Daoy (cell line): ENCODE results near the gene DHX15. TPM values are rescaled to one million over a fixed set of nuclear protein-coding genes. Genes with fewer than 3 reads are reported as not detected.

Source experiments
- DNase-seq: peaks from one replicate; pipeline ENCODE4 v3.0.0-alpha.2; 2015; ENCODE audit warnings: low read depth
- total RNA-seq: library from RNA; depleted of rRNA; stranded (reverse); fragments of >200 nt; shearing (Covaris generic); gene quantifications from 2 replicates; pipeline ENCODE4 v1.2.3, GENCODE V29; 2014

DHX15 gene
- total RNA-seq, 1 experiment from 2014 or later, result 174 TPM

GRCh38 chr4:24583451-24584210 is 723 bp downstream of the DHX15 start:
- DNase-seq, result peak; percentile 70

DNA sequence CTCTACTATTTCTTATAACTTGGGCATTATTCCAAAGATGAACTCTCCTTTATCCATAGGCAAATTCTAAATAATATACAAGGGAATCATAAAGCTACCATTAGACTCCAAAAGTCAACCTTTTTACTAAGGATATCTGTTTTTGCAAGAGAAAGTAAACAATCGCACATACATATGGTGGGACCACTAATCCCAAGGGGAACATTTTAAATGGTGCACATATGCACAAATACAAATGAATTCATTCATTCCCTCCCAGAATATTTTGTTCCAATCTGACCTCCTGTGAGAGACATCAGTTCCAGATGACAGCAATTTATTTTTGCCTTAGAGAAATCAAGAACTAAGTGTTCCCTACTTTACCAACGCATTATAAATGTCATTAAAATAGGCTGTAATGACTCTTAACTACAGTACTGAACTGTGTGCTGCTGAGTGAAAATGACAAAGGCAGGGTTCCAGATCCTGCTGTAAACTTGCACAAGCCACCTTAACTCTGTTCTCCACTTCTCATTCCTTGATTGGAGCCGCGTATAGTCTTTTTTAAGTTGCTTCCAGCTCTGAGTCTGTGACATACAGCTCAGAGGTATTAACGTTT is 2.0 kb downstream of the DHX15 start:
- no peak for DNase-seq

GRCh38 chr4:24578364-24578763 is 6.0 kb downstream of the DHX15 start:
- DNase-seq, result no peak

GRCh38 chr4:24576276-24576675 is 8.1 kb downstream of the DHX15 start:
- no peak for DNase-seq

- no peak for DNase-seq
These were observed 10.1 kb downstream of the DHX15 start for GRCh38 chr4:24574236-24574635.

DNA sequence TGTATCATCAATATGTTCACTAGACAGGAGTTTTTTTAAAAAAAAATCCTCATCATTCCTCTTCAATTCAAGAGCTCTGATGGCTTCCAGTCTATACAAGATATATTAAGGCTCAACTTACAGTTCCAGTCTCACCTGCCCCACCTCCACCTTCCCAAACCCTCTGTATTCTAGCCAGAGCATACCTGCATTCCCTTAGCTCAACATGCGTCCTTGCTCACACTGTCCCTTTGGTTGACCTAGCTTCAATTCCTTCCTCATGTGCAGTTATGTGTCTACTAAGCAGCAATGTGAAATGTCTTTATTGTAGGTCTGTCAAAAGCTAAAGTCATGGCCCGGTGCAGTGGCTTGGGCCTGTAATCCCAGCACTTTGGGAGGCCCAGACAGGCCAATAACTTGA is 10.8 kb downstream of the DHX15 start:
- DNase-seq, result no peak

DNA sequence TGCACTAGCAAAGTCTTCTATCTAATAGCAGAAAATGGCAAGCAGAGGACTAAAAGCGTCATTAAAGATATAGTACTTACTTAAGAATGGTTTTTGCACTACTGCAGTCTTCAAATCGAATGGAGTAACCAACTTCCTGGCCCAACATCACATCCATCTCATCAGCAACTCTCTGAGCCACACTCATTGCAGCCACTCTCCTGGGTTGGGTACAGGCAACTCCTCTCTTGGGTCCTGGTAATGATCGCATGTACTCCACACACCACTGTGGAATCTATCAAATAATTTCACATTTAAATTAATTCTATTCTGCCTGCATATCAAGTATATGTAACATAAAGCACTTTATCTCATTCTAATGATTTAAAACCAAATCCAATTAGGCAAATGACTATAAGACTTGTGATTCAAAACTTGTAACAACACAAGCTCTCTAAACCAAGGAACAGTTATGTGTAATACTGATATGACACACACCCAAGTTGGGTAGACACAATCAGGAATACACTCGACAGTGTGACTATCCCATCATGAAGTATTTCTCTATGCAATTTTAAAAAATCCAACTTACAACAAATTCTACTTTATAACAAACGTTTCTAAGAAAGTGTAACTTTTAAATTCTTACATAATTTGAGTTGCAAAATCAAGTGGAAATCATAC is 13.6 kb downstream of the DHX15 start:
- DNase-seq, result no peak

DNA sequence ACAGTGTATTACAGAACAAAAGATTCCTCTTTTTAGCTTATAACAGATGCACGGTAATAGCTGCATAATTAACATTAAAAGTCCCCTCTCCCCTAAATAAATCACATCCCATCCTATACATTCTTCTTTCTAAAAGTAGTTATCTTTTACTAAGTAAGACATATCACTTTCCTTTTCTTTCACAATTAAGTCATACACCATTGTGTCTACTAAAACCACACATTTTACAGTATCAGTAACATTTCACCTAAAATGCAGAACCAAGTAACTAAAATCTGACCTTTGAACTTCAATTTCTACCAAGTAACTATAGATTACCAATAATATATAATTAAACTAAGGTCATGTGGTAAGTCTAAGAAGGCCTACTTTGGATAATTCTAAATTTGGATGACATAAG is 14.2 kb downstream of the DHX15 start:
- no peak for DNase-seq

GRCh38 chr4:24569662-24570061 is 14.7 kb downstream of the DHX15 start:
- DNase-seq, result no peak

DNA sequence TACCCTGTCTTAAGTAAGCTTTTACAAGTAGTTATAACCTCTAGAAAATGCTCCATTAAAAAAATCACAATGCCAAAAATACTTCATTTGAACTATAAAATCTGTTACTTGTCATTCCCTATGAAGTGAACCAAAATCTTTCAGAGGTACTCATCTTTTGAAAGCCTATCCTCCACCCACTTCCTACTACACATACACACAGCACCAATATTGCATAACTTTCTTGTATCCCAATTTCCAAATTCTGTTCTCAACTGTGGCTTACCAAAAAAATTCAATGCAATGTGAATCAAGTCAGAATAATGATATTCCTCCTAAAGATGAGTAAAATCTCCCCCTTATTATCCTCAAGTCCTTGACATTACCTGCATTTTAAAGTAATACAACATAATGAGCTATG is 15.9 kb downstream of the DHX15 start:
- no peak for DNase-seq

DNA sequence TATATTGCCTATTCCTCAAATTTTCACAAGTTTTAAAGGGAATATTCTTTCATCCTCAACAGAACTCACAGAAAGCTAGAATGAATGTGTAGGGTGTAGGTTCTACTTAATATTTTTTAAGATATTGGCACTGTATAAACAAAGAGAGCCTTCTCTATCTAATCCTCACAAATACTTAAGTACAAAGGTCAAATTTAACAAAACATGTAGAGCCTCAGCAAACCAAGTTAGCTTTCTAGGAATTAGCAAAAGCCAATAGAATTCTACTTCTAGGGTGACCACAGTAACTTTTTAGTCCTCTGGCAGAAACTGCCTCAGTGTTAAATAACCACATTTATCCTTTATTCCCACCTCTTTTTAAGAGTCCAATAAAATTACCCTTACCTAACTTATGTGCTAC is 19.3 kb downstream of the DHX15 start:
- DNase-seq, result no peak

GRCh38 chr4:24564488-24564887 is 19.9 kb downstream of the DHX15 start:
- no peak for DNase-seq

DNA sequence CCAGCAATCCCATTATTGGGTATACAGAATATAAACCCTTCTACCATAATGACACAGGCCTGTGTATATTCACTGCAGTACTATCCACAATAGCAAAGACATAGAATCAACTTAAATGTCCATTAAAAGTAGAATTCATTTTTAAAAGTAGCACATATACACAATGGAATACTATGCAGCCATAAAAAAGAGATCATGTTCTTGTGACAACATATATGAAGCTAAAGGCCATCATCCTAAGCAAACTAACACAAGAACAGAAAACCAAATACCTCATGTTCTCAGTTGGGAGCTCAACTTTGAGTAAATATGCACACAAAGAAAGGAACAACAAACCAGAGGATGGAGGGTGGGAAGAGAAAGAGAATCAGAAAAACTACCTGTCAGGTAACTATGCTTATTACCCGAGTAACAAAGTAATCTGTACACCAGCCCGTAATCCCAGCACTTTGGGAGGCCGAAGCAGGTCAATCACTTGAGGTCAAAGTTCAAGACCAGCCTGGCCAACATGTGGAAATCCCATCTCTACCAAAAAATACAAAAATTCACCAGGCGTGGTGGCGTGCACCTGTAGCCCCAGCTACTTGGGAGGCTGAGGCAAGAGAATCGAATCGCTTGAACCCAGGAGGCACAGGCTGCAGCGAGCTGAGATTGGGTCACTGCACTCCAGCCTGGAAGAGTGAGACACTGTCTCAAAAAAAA is 22.8 kb downstream of the DHX15 start:
- DNase-seq, result no peak

- DNase-seq, result no peak
These were observed 23.4 kb downstream of the DHX15 start for GRCh38 chr4:24560868-24561368.

DNA sequence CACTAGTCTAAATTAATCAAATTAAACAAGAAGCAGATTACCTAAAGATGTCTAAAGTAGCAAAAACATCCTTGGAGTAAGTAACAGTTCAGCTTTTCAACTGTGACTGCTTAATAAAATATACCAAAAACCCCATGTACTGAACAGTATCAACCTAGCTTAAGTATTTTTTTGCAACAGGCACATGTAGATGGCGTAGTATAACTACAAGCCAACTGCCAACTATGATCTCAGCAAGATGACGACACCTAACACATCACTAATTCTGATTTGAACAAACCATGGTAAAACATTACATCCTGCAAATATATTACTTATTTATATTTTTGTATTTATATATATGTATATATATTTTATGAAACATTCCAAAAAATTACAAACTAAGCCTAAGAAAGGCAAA is 24.5 kb downstream of the DHX15 start:
- no peak for DNase-seq

DNA sequence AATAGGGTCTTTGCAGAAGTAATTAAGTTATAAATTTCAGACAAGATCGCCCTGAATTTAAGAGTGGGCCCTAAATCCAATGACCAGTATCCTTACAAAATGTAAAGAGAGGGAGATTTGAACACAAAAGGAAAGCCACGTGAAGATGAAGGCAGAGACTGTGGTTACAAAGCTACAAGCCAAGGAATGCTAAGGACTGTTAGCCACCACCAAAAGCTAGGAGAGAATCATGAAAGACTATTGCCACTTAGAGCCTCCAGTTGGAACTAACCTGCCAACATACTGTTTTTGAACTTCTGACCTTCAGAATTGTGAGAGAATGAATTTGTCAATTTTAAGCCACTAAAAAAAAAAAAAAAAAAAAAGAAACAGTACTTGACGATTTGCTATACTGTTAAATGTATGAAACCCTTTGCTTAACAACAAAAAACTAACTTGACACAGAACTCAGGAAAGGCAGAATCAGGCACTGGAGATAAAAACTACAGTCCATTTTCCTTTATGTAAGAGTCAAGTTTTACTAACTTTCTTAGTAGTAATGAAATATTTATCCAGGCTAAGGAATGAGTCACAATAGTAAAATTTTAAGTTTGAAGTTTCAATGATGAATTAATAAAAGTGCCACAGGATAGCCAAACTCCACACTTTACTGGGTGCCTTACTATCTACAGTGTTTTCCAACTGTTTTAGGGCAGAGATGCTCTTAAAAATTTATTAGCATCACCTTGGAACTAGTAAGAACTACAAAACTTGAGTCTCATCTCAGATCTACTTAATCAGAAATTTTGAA is 25.1 kb downstream of the DHX15 start:
- no peak for DNase-seq

DNA sequence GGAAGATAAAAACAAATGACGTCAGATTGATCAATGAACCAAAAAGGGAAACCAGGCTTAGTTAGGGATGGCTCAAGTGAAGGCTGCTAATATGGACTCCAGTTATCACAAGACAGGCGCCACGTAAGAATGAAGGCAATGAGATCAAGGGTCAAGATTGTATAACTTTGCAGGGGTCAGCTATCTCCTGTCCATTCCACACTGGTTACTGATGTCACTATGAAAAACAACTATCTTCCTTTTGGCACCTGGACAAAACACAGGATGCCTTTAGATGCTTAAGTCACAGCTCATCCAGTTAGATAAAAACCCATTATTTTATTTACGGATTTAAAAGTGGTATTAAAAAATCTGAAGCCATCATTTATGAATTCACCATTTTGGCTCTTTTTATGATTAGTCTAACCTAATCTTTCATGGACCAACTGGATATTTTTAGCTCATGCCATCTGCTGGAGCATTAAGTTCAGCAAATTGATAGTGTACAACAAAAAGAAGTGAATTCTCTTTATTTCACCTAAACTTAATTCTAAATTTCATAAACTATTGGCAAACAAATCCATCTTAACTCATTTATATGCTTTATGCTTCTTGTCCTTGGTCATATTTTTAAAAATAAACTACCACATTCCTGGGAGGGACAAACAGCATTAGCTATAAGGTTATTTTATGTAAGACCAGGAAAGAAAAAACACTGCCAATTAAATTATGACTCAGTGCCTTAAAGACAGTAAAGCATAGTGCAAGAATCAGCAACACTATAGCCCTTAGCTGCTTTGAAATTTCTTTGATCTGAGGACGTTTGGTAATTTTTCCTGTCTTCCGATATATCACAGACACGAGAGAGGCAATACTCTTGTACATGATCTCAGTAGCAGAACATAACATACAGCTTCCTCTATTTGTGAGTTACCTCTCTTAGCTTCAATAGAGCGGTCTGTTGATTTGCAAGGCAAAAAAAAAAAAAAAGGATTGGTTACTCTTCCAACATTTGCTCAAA is 27.0 kb downstream of the DHX15 start:
- DNase-seq, result no peak

- no peak for DNase-seq
These were observed 32.7 kb downstream of the DHX15 start for GRCh38 chr4:24551492-24552289.

DNA sequence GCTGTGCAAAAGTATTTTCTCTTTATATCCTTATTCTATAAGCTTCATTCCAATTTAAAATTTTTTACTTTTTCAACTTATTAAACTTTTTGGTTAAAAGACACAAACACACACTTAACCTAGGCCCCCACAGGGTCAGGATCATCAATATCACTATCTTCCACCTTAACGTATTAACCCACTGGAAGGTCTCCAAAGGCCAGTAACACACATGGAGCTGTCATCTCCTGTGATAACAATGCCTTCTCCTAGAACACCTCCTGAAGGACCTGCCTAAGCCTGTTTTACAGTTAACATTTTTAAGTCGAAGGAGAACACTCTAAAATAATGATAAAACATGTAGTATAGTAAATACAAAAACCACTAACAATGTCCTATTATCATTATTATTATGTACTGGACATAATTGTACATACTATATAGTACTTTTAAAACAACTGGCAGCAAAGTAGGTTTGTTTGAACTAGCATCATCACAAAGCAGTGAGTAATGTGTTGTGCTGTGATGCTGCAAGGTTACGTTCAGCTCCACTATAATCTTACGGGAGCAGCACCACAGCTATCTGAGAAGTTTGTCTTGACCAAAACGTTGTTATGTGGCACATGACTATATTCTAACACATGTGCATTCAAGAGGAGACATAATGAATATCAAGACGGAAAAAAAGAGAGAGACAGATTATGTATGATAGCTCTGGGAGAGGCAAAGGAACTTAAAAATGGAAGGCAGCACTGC is 33.7 kb downstream of the DHX15 start:
- no peak for DNase-seq
